ENCODE results near the gene TTC7B.

DNA sequence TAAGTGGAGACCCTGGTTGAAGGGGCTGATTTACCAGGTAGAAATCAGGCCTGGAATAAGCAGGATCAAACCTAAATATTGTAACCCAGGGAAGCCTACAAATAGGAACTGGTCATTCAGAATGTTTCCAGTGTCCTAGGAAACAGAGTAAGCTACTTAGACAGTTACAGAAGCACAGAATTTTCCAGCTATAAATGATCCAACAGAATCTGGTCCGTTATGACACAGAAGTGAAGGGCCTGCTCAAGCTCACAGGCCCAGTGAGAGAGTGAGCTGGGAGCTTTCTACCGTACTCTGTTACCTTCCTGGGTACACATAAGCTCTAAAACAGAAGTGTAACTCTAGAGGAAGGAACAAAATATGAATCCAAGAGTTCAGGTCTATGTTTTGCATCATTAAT lies 119.1 kb downstream of the TTC7B start:
- TF ChIP-seq TBP (IDR thresholded peaks at IDR 0.05; ENCODE audit: low read depth, low read length) (no peak), GTF2F1 (IDR thresholded peaks at IDR 0.05; ENCODE audit: borderline replicate concordance, low read depth, low read length) (no peak), CHD2 (IDR thresholded peaks at IDR 0.05; ENCODE audit: low read length) (no peak), EZH2 (IDR thresholded peaks at IDR 0.05; ENCODE audit: low read depth, low read length, severe bottlenecking) (no peak), POLR2A (IDR thresholded peaks at IDR 0.05; ENCODE audit: control extremely low read depth in 1 of 2, low read depth in 2 of 2, low read length in 2 of 2) (no peak), YY1 (IDR thresholded peaks at IDR 0.05; ENCODE audit: low read depth, low read length) (no peak), SP1 (IDR thresholded peaks at IDR 0.05; ENCODE audit: low read depth, low read length) (no peak)
- TF ChIP-seq, protein P1, sequence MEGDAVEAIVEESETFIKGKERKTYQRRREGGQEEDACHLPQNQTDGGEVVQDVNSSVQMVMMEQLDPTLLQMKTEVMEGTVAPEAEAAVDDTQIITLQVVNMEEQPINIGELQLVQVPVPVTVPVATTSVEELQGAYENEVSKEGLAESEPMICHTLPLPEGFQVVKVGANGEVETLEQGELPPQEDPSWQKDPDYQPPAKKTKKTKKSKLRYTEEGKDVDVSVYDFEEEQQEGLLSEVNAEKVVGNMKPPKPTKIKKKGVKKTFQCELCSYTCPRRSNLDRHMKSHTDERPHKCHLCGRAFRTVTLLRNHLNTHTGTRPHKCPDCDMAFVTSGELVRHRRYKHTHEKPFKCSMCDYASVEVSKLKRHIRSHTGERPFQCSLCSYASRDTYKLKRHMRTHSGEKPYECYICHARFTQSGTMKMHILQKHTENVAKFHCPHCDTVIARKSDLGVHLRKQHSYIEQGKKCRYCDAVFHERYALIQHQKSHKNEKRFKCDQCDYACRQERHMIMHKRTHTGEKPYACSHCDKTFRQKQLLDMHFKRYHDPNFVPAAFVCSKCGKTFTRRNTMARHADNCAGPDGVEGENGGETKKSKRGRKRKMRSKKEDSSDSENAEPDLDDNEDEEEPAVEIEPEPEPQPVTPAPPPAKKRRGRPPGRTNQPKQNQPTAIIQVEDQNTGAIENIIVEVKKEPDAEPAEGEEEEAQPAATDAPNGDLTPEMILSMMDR (IDR thresholded peaks at IDR 0.05; ENCODE audit: control extremely low read depth in 1 of 3, insufficient read depth in 1 of 3, low read depth in 1 of 3, low read length in 3 of 3), result no peak
